Hematopoietic multipotent progenitor cell treated with erythropoietin and hydrocortisone succinate and interleukin-3 and kit ligand, for 8 days (in vitro differentiated cells): ENCODE measurements around the gene DES.

ENCODE experiments used
- DNase-seq: peaks from one replicate; pipeline ENCODE4 v3.0.0-alpha.2; 2015

The DES gene

GRCh38 chr2:219459460-219460311 lies 41.5 kb downstream of the DES start:
- peak; percentile 30 for DNase-seq

DNA sequence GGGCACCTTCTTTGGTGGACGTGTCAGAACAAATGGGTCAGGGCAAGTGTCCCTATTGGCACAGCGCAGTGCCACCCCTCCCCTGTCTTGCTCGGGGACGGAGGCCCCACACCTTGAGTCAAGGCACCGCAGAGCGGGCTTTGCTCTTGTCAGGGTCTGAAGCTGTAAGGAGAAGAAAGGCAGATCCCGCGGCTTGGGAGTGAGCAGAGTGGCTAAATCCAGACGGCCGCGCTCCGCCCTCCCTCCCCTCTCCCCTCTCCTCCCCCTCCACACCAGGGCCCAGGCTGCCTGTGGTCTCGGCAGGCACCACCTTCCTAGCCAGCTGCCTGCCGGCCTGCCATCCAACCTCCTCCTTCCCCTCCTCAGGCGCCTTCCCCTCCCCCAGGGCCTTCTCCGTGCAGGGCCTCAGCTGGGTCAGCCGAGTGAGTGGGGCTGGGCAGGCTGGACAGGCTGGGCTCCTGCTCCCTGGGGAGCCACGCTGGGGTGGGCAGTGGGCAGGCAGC lies 42.3 kb downstream of the DES start:
- no peak for DNase-seq

GRCh38 chr2:219461047-219461514 lies 42.9 kb downstream of the DES start:
- no peak for DNase-seq

DNA sequence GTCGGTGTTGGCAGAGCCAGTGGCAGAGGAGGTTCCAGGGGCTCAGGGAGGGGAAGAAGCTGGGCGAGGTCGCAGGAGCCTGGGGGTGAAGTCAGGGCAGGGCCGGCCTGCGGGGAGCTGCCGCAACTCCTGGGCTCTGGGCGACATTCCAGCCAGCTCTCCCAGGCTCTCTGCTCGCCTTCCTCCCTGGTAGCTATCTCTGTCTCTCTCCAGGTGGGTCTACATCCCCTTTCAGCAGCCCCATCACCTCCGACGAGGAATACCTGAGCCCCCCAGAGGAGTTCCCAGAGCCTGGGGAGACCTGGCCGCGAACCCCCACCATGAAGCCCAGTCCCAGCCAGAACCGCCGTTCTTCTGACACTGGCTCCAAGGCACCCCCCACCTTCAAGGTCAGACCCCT lies 43.5 kb downstream of the DES start:
- DNase-seq, result no peak

DNA sequence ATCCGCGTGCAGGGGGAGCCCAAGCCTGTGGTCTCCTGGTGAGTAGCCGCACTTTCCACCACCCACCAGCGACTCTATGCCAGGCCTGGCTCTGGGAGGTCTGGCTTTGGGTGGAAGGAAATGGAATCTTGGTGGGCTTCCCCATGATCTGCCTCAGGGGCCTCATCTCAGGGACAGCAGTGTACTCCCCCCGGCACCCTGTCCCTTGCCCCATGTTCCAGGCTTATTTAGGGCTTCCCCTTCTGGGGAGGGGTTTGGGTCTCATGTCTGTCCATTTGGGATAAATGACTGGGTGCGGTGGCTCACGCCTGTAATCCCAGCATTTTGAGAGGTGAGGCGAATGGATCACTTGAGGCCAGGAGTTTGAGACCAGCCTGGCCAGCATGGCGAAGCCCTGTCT lies 44.2 kb downstream of the DES start:
- DNase-seq, result no peak

- DNase-seq, result no peak
Observed at GRCh38 chr2:219464286-219465032, 46.3 kb downstream of the DES start.

DNA sequence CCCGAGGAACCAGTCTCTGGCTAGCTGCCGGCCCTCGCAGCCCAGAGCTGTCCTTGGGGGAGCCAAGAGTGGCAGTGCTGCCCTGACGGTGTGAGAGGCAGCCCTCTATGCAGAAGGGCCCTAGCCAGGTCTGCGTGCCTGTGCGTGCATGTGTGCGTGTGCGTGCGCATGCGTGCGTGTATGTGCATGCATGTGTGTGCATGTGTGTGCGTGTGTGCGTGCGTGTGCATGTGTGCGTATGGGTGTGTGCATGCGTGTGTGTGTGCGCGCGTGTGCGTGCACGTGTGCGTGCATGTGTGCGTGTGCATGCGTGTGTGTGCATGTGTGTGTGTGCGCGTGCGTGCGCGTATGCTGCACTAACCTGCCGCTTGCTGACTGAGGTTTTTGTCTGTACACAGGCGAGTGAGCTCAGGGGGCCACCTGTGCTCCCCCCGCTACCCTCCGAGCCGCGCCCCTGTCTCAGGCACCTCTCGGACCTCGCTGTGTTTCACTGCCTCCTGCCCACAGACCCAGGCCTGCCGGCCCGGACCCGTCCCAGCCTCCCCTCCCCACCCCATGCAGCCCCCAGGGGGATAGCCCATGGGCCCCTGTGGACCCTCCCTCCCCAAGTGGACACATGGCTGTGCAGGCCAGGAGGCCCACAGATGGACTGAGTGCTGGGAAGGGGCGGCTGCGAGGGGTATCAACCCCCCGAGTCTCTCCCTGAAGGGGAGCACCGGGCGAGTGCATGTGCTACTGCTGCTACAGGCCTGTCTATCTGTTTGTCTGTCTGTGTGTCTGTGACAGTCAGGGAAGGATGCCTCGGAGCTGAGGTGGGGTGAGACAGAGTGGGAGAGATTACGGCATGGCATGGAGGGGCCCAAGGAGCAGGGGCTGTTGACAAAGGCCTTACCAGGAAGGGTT lies 47.7 kb downstream of the DES start:
- DNase-seq, result no peak

GRCh38 chr2:219466816-219467735 lies 48.9 kb downstream of the DES start:
- DNase-seq, result no peak

GRCh38 chr2:219467736-219468075 lies 49.5 kb downstream of the DES start:
- no peak for DNase-seq

GRCh38 chr2:219468410-219469185 lies 50.4 kb downstream of the DES start:
- no peak for DNase-seq

GRCh38 chr2:219469186-219469724 lies 51.1 kb downstream of the DES start:
- DNase-seq, result no peak

DNA sequence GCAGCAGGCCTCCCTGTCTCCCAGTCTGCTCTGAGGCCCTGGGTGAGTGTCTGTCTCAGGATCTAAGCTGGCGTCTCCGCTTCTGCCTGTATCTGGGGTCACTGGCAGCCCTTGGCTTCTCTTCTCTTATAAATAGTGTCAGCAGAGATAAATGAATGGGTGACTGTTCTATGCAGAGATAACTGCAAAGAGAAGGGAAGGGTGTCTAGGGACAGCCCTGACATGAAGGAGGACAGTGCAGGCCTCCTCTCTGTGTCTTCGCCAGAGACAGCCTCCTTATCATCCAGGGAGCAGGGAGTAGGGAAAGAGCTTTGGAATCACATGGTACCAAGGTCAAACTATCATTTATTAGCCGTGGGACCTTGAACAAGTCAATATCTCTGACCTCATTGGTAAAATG lies 52.3 kb downstream of the DES start:
- DNase-seq, result peak; percentile 11

GRCh38 chr2:219471476-219472371 lies 53.5 kb downstream of the DES start:
- no peak for DNase-seq

GRCh38 chr2:219472629-219473187 lies 54.5 kb downstream of the DES start:
- no peak for DNase-seq

- no peak for DNase-seq
Observed at GRCh38 chr2:219473511-219473910, 55.3 kb downstream of the DES start.

DNA sequence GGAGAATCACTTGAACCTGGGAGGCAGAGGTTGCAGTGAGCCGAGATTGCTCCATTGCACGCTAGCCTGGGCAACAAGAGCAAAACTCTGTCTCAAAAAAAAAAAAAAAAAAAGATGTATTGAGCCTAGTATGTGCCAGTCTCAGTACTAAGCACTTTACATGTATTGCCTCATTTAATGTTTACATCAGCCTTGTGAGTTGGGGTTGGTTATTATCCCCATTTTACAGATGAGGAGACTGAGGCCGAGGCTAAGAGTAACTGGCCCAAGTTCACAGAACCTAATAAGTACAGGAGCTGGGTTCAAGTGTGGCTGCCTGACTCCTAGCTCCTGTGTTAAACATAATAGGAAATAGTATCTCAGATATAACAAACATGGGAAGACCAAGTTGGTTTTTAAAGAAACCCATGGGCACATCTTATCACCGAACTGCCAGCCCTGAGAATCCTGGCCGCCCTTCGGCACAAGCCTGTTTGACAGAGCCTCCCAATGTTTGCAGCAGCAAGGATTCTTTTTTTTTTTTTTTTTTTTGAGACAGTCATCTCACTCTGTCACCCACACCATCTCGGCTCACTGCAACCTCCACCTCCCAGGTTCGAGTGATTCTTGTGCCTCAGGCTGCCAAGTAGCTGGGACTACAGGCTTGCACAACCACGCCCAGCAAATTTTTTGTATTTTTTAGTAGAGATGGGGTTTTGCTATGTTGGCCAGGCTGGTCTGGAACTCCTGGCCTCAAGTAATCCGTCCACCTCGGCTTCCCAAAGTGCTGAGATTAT lies 56.3 kb downstream of the DES start:
- peak; percentile 27 for DNase-seq

DNA sequence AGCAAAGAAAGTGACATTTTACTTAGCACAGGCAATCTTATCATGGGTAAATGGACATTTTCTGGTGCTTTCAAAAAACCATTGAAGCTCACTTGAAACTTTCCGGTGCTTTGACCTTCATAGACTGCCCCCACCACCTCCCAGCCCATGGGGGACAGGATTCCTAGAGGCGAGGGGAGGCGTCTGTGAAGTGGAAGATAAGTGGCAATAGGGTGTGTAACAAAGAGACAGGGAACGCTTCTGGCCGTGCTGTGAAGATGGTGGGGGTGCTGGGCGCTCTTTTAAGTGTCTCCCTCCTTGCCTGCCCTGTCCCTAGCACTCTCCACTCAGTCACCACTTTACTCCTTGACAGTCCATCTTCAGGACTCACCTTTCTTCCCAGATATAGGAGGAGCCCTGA lies 57.1 kb downstream of the DES start:
- peak; percentile 14 for DNase-seq
